GM19043 (cell line): ENCODE results near the gene ZNF223.

ENCODE experiments used
- ATAC-seq: cut with Tn5 transposase; IDR thresholded peaks from one replicate; pipeline ENCODE4 v1.9.1; 2021; ENCODE audit warnings: low read depth; ENCODE audit not compliant: unreplicated experiment

Gene ZNF223

GRCh38 chr19:44051650-44052402, at the start of gene ZNF223:
Gene ZNF223 (plus strand): TSS chr19:44052036. CDS start chr19:44055177, 3,141 bp downstream.
- ATAC-seq = peak; percentile 68

DNA sequence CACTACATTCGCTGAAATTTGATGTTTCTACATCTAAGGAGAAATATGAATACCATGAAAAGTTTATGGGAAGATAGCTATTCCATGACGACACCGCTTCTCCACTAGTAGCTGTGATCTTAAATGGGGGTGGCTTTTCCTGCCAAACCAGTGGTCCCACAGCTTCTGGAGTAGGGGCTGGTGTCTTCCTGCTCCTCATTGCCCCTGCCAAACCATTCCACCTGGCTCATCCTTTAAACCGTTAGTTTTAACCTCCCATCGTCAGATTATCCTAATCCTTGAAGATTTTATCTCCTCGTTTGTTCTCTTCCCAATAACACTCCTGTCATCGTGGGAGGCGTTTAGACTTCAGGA, 49.6 kb upstream of the ZNF223 start:
- no peak for ATAC-seq

DNA sequence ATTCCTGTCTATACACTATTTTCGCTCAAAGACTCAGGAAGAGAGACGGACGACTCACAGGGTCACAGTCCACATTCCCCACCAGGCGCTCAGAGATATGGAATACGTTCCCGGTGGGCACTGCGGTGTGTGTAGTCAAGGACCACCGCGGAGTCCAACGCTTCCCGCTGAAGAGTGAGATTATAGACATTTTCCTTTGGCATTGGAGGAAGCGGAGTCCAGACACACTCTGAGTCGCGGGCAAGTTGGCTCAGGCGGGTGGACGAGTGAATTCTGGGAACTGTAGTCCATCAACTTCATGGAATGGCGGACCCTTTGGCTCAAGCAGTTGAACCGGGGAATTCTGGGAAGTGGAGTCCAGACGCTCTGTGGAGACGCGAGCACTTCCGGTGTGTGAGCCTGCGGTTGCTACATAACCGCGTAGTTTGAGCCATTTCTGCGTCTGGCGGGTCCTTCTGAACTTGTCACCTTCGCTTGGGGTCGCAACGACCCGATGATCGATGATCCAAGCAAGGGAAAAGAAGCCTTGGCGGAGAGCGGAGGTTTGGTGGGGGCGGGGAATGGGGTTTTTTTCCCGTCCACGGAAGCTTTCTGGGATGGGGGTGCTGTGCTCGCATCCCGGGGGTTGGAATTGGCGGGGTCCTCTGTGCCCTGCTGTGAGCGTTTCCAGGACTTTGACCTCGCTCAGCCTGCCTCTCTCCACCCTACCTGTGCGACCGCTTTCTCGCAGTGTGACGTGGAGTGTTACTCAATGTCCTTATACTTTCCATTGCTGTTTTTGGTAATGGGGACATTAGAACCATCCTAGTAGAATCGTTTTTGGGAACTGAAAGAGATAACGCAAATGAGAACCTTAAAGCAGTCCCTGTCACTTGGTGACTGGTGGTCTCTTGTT, 49.0 kb upstream of the ZNF223 start, which contains the start of gene ZNF230:
TSS of gene ZNF230 (plus strand) at position 392 of the 895 bp plus-strand sequence. CDS start 4,122 bp downstream, outside the sequence.
- peak; percentile 91 for ATAC-seq

GRCh38 chr19:44003461-44004009, 48.3 kb upstream of the ZNF223 start:
- no peak for ATAC-seq

GRCh38 chr19:44005973-44006372, 45.9 kb upstream of the ZNF223 start:
- no peak for ATAC-seq

DNA sequence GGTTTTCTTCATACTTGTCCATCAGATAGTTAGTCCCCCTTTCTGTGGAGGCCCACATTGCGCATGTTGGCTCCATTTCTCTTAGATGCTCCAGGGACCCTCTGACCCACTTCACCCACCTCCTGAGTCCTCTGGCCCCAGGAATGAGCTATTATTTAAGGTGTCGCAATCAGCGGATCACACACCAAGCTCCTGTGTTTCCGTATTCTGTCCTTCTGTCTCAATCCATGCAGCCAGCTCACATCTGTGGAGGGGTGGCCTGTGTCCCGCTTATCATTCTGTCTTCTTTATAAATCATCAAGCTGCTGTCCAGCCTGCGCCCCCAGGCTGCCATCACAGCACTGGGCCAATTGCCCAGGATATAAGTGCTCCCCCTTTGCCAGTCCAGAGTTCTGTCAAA, 44.4 kb upstream of the ZNF223 start:
- no peak for ATAC-seq

DNA sequence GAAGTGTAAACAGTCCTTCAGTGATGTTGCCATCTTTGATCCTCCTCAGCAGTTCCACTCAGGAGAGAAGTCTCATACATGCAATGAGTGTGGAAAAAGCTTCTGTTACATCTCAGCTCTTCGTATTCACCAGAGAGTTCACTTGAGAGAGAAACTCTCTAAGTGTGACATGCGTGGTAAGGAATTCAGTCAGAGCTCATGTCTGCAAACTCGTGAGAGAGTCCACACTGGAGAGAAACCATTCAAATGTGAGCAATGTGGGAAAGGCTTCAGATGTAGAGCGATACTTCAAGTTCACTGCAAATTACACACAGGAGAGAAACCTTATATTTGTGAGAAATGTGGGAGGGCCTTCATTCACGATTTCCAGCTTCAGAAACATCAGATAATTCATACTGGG, 41.4 kb upstream of the ZNF223 start:
- no peak for ATAC-seq

DNA sequence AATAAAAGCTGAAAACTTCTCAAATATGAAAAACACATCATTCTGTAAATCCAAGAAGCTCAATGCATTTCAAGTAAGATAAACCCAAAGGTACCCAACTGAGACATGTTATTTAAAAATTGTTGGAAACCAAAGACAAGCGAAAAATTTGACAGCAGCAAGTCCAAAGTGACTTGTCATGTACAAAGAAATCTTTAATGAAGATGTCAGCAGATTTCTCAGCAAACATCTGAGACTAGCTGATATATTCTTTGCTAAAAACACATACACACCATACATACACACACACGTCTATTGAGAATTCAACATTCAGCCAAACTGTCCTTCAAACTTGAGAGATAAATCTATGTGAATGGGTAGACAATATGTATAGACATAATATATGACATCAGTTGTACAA, 32.3 kb upstream of the ZNF223 start:
- ATAC-seq = no peak

DNA sequence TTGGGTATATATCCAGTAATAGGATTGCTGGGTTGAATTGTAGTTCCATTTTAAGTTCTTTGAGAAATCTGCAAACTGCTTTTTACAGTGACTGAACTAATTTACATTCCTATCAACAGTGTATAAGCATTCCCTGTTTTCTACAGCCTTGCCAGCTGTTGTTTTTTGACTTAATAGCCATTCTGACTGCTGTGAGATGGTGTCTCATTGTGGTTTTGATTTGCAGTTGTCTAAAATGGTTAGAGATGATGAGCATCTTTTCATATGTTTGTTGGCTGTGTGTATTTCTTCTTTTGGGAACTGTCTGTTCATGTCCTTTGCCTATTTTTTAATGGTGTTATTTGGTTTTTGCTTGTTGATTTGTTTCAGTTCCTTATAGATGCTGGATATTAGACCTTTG, 30.6 kb upstream of the ZNF223 start:
- ATAC-seq = no peak

- no peak for ATAC-seq
These were observed 27.0 kb upstream of the ZNF223 start for GRCh38 chr19:44024900-44025216.

DNA sequence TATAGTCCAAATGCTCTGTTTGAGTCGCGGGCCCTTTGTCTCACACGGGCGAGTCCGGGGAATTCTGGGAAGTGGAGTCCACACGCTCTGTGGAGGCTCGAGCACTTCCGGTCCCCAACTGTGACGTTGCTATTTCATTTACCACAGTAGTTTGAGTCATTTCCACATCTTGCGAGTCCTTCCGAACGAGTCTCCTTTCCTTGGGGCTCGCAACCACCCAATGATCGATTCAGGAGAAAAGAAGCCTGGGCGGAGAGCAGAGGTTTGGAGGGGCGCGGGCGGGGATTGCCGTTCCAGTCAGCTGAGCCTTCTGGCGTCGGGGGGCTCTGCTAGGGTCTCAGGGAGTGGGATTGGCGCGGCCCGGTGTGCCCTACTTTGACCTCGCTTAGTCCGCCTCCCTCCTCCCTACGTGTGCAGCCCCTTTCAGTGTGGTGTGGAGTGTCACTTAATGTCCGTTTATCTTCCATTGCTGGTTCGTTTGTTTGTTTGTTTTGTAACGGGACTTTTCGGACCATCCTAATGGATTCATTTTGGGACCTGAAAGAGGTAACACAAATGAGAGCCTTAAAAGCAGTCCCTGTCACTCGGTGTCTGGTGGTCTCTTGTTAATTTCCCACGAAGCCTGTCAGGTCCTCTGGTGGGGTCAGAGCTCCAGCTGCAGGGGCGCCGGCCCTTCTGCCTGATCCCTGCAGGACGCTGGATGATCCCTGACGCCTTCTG, 26.5 kb upstream of the ZNF223 start, which contains the start of gene ZNF222:
TSS of gene ZNF222 (plus strand) at position 163 of the 720 bp plus-strand sequence. CDS start at position 221, 58 bp downstream.
- ATAC-seq = peak; percentile 94

DNA sequence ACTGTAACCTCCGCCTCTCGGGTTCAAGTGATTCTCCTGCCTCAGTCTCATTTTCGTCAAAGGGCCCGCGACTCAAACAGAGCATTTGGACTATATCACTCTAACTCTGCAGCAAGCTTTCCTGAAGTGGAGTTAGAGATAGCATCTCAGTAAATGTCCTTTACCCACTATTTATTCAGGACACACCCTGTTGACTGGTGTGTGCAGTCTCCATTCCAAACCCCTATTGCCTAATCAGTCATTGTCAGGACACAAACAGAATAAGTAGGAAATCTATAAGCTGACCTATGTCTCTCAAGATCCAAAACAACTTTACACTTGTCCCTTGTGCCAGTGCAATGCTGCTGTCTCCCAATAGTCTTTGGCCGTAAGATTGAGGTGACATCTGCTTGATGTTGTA, 25.2 kb upstream of the ZNF223 start:
- no peak for ATAC-seq

GRCh38 chr19:44032001-44032610, 19.7 kb upstream of the ZNF223 start:
- no peak for ATAC-seq

- ATAC-seq = no peak
These were observed 9.7 kb upstream of the ZNF223 start for GRCh38 chr19:44042147-44042546.

GRCh38 chr19:44050740-44051649, 841 bp upstream of the ZNF223 start:
- ATAC-seq = no peak

DNA sequence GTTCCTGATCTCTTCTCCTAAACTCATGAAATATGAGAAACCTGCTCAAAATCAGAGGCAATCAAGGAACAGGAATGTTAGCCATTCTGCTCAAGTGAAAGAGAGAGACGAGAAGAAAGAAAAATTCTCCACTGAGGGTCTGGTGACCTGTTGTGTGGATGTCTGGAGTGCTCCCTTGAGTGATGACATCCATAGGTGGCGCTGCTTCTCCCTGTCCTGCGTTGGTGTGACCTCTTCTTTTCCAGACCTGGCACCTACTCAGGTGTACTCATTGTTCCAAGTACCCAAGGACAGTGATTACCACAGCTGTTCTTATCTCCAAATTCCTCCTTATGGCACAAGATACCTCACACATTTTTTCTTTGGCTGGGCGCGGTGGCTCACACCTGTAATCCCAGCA, 4.0 kb downstream of the ZNF223 start:
- no peak for ATAC-seq

DNA sequence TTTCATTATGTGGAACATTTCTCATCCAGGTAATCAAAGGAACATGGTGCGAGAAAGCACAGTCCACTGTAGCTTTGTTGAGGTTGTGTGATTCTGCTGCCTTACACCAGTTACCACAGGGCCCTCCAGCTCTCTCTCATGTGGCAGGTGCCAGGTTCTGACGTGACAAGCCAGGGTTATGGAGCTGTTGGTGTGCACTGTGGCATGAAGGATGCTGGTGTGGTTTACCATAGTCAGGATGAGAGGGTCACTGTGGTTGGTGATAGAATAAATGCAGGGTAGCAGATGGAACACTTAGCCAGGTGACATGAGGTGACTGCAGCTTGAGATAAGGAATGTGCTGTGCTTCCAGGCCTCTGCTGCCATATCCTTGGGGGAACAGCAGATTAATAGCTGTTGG, 7.4 kb downstream of the ZNF223 start:
- ATAC-seq = no peak

DNA sequence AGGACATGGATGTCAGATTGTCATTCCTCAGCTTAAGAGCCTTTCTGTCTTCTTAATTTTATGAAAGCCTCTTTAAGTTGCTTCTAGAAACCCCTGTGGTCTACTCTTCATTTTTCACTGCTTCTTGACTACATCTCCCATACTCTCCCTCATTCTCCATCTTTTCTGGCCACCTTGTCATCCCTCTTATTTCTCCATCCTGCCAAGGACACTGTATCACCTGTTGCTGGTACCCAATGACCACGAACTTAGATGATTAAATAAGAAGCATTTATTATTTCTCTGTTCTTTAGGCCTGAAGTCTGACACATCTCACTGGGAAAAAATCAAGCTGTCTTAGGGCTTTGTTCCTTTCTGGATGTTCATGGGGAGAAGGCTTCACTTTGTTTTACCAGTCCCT, 9.2 kb downstream of the ZNF223 start:
- ATAC-seq = no peak

GRCh38 chr19:44066305-44066704, 14.5 kb downstream of the ZNF223 start:
- ATAC-seq = no peak
